Measurements from ENCODE around the gene GRIFIN.

- TF ChIP-seq CTCF (conservative IDR thresholded peaks at IDR 0.05 in 1 of 2, IDR thresholded peaks at IDR 0.05 in 1 of 2; ENCODE audit: low read depth in 1 of 2, low read length in 2 of 2) = no peak
- no peak for TF ChIP-seq EZH2 (IDR thresholded peaks at IDR 0.05; ENCODE audit: low read length, missing control alignments)
These were observed 2.6 kb upstream of the GRIFIN start for GRCh38 chr7:2478800-2479199.

Measured in fibroblast of lung (primary cell).